T-helper 2 cell treated with Interferon-gamma antibody and Interleukin-4, amounts not matched to agents 5 μg/mL and 100 μg/mL, for 36 hours (primary cell): ENCODE measurements around the gene ACTN3.

Experiments
- DNase-seq: peaks from one replicate; pipeline ENCODE4 v3.0.0; 2021; ENCODE audit warnings: low spot score
- H3K27ac Mint-ChIP-seq: one replicate; pipeline ENCODE4 v1.8.0; 2021; ENCODE audit warnings: mild to moderate bottlenecking, mixed read lengths
- H3K27me3 Mint-ChIP-seq: one replicate; pipeline ENCODE4 v1.8.0; 2021; ENCODE audit warnings: low read depth, mixed read lengths
- H3K36me3 Mint-ChIP-seq: one replicate; pipeline ENCODE4 v1.8.0; 2021; ENCODE audit warnings: low read depth, mixed read lengths
- H3K4me1 Mint-ChIP-seq: one replicate; pipeline ENCODE4 v1.8.0; 2021; ENCODE audit warnings: low read depth, mixed read lengths
- H3K4me3 Mint-ChIP-seq: one replicate; pipeline ENCODE4 v1.8.0; 2022; ENCODE audit warnings: mild to moderate bottlenecking, moderate library complexity, mixed read lengths
- H3K9me3 Mint-ChIP-seq: one replicate; pipeline ENCODE4 v1.8.0; 2021; ENCODE audit warnings: mixed read lengths

The ACTN3 gene

GRCh38 chr11:66549696-66550095 lies 3.0 kb downstream of the ACTN3 start:
- DNase-seq: no peak
- H3K4me3 Mint-ChIP-seq: no peak overlapping the region
- H3K4me1 Mint-ChIP-seq: peaks cover 2% of the 10 kb centered on the region
- no peaks in the 10 kb centered on the region for H3K36me3 Mint-ChIP-seq
- peaks cover 14% of the 10 kb centered on the region for H3K27me3 Mint-ChIP-seq
- H3K27ac Mint-ChIP-seq: no peak overlapping the region
- H3K9me3 Mint-ChIP-seq: no peaks in the 10 kb centered on the region

GRCh38 chr11:66550887-66551286 lies 4.2 kb downstream of the ACTN3 start:
- no peak overlapping the region for H3K4me3 Mint-ChIP-seq
- H3K36me3 Mint-ChIP-seq: no peaks in the 10 kb centered on the region
- peaks cover 14% of the 10 kb centered on the region for H3K27me3 Mint-ChIP-seq
- DNase-seq: no peak
- no peaks in the 10 kb centered on the region for H3K9me3 Mint-ChIP-seq
- H3K4me1 Mint-ChIP-seq: no peaks in the 10 kb centered on the region
- H3K27ac Mint-ChIP-seq: no peak overlapping the region

GRCh38 chr11:66554602-66555001 lies 7.9 kb downstream of the ACTN3 start:
- H3K4me1 Mint-ChIP-seq: no peaks in the 10 kb centered on the region
- no peaks in the 10 kb centered on the region for H3K36me3 Mint-ChIP-seq
- DNase-seq: no peak
- no peak overlapping the region for H3K27ac Mint-ChIP-seq
- no peaks in the 10 kb centered on the region for H3K9me3 Mint-ChIP-seq
- H3K27me3 Mint-ChIP-seq: peaks cover 12% of the 10 kb centered on the region
- H3K4me3 Mint-ChIP-seq: no peak overlapping the region

DNA sequence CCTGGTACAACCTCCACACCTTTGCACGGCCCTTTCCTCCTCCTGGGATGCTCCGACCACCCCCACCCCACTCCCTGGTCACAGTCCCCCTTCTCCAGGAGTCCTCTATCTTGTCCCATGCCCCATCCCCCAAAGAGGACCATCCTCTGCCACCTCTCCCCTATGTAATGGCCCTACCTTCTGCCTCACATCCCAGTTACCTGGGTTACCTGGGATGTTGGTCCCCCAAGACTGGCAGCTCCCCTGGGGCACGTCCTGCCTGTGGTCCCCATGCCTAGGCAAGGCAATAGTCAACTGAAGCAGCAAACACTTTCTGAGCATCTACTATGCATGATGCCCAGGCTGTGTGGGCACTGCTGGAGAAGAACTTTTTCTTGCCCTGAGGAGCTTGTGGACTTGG lies 8.7 kb downstream of the ACTN3 start:
- no peak for DNase-seq
- Mint-ChIP-seq H3K36me3 (no peaks in the 10 kb centered on the region), H3K27ac (no peak overlapping the region), H3K4me1 (no peaks in the 10 kb centered on the region), H3K27me3 (peaks cover 8% of the 10 kb centered on the region), H3K9me3 (no peaks in the 10 kb centered on the region), H3K4me3 (no peak overlapping the region)

- Mint-ChIP-seq H3K4me1 (no peaks in the 10 kb centered on the region), H3K36me3 (no peaks in the 10 kb centered on the region), H3K27ac (no peak overlapping the region), H3K9me3 (no peaks in the 10 kb centered on the region), H3K27me3 (peaks cover 8% of the 10 kb centered on the region), H3K4me3 (no peak overlapping the region)
- no peak for DNase-seq
Observed at GRCh38 chr11:66556086-66556485, 9.4 kb downstream of the ACTN3 start.

DNA sequence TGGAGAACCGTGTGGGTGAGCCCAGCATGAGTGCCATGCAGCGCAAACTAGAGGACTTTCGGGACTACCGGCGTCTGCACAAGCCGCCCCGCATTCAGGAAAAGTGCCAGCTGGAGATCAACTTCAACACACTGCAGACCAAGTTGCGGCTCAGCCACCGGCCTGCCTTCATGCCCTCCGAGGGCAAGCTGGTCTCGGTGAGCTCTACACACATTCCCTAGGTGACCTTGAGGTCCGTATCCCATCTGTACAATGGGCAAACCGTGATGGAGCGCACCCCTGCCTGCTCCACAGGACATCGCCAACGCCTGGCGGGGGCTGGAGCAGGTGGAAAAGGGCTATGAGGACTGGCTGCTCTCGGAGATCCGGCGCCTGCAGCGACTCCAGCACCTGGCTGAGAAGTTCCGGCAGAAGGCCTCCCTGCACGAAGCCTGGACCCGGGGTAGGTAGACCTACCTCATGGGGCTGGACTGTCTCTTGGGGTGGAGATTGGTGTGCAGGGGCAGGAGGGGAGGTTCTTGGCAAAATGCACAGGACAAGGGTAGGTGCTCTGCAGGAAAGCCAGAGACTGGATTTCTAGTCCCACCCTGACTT lies 11.1 kb downstream of the ACTN3 start:
- Mint-ChIP-seq H3K4me3 (no peak overlapping the region), H3K9me3 (no peaks in the 10 kb centered on the region), H3K36me3 (no peaks in the 10 kb centered on the region), H3K27me3 (peaks cover 8% of the 10 kb centered on the region), H3K4me1 (no peaks in the 10 kb centered on the region), H3K27ac (no peak overlapping the region)
- no peak for DNase-seq

DNA sequence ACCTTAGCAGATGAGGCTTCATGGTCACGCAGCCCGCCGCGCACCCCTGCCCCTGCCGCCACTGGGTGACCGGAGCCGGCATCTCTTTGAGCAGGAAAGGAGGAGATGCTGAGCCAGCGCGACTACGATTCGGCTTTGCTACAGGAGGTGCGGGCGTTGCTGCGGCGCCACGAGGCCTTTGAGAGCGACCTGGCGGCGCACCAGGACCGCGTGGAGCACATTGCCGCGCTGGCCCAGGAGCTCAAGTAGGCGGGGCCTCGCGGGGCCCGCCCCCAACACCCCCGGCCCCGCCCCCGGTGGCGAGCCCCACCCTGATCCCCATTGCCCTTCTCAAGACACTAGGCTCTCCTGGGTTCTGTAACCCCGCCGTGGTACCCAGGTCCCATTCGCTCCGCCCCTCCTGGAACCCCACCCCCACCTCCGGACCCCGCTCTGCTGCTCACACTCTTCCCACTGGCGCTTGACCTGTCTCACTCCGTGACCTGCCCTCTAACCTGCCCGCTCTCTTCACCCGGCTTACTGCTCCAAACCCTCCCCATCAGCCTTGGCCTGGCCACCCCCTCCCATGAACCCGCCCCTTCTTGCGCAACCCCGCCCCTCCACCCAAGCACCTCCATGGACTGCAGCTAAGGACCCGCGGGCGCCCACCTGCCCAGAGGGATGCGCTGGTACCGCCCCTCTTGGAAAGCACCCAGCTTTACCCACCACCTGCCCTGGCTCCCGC lies 12.6 kb downstream of the ACTN3 start:
- Mint-ChIP-seq H3K4me3 (no peak overlapping the region), H3K36me3 (no peaks in the 10 kb centered on the region), H3K9me3 (no peaks in the 10 kb centered on the region), H3K4me1 (no peaks in the 10 kb centered on the region), H3K27me3 (peaks cover 8% of the 10 kb centered on the region), H3K27ac (no peak overlapping the region)
- DNase-seq: no peak

DNA sequence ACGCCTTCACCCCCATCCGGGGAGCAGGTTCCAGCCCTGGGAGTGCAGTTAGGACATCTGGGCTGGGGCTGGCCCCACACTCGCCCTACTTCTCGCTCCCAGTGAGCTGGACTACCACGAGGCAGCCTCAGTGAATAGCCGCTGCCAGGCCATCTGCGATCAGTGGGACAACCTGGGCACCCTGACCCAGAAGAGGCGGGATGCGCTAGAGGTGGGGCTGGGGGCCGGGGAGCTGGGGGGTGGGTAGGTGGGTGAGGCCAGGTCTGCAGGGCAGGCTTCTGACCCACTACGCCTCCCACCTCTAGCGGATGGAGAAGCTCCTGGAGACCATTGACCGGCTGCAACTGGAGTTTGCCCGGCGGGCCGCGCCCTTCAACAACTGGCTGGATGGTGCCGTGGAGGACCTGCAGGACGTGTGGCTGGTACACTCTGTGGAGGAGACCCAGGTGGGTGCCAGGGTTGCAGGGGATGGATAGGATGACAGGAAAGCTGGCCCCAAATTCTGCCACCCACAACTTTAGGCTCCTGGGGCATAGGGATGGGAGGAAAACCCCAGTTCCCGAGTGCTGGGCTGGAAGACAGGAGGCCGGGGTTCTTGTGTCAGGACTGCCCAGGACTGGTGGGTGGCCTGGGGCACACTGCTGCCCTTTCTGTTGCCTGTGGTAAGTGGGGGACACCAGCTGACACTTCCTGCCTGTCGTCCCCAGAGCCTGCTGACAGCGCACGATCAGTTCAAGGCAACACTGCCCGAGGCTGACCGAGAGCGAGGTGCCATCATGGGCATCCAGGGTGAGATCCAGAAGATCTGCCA lies 13.4 kb downstream of the ACTN3 start:
- H3K27me3 Mint-ChIP-seq: peaks cover 8% of the 10 kb centered on the region
- no peaks in the 10 kb centered on the region for H3K9me3 Mint-ChIP-seq
- no peaks in the 10 kb centered on the region for H3K36me3 Mint-ChIP-seq
- no peak overlapping the region for H3K4me3 Mint-ChIP-seq
- DNase-seq: no peak
- no peak overlapping the region for H3K27ac Mint-ChIP-seq
- no peaks in the 10 kb centered on the region for H3K4me1 Mint-ChIP-seq

GRCh38 chr11:66561178-66561974 lies 14.7 kb downstream of the ACTN3 start:
- H3K4me1 Mint-ChIP-seq: no peaks in the 10 kb centered on the region
- H3K4me3 Mint-ChIP-seq: no peak overlapping the region
- DNase-seq: no peak
- no peak overlapping the region for H3K27ac Mint-ChIP-seq
- H3K36me3 Mint-ChIP-seq: no peaks in the 10 kb centered on the region
- H3K9me3 Mint-ChIP-seq: no peaks in the 10 kb centered on the region
- peaks cover 13% of the 10 kb centered on the region for H3K27me3 Mint-ChIP-seq

DNA sequence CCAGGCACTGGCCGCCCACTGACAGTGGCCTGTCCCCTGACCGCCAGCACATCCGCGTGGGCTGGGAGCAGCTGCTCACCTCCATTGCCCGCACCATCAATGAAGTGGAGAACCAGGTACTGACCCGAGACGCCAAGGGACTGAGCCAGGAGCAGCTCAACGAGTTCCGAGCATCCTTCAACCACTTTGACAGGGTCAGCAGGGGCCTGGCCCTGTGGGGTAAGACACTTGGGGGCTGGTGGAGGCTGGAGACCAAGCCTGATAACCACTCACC lies 15.2 kb downstream of the ACTN3 start:
- no peak for DNase-seq
- H3K36me3 Mint-ChIP-seq: no peaks in the 10 kb centered on the region
- H3K4me3 Mint-ChIP-seq: no peak overlapping the region
- peaks cover 15% of the 10 kb centered on the region for H3K27me3 Mint-ChIP-seq
- no peak overlapping the region for H3K27ac Mint-ChIP-seq
- no peaks in the 10 kb centered on the region for H3K9me3 Mint-ChIP-seq
- H3K4me1 Mint-ChIP-seq: no peaks in the 10 kb centered on the region

DNA sequence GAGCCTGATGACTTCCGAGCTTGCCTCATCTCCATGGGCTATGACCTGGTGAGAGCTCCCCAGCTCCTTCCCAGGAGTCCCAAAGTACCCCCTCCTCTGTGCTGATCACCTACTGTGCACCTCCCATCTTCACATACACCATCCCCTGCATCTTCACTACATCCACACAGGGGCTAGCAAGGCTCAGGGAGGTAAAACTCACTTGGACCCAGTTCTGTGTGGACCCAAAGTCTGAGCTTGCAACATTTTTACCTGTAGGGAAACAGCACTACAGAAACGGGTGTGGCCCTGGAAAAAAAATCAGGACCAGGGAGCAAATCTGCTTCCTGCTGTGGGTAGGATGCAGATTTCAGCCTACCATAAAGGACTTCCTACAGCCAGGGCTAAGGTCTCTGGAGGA lies 15.6 kb downstream of the ACTN3 start:
- H3K36me3 Mint-ChIP-seq: no peaks in the 10 kb centered on the region
- no peak overlapping the region for H3K4me3 Mint-ChIP-seq
- DNase-seq: no peak
- no peak overlapping the region for H3K27ac Mint-ChIP-seq
- H3K27me3 Mint-ChIP-seq: peaks cover 17% of the 10 kb centered on the region
- no peaks in the 10 kb centered on the region for H3K9me3 Mint-ChIP-seq
- H3K4me1 Mint-ChIP-seq: no peaks in the 10 kb centered on the region

DNA sequence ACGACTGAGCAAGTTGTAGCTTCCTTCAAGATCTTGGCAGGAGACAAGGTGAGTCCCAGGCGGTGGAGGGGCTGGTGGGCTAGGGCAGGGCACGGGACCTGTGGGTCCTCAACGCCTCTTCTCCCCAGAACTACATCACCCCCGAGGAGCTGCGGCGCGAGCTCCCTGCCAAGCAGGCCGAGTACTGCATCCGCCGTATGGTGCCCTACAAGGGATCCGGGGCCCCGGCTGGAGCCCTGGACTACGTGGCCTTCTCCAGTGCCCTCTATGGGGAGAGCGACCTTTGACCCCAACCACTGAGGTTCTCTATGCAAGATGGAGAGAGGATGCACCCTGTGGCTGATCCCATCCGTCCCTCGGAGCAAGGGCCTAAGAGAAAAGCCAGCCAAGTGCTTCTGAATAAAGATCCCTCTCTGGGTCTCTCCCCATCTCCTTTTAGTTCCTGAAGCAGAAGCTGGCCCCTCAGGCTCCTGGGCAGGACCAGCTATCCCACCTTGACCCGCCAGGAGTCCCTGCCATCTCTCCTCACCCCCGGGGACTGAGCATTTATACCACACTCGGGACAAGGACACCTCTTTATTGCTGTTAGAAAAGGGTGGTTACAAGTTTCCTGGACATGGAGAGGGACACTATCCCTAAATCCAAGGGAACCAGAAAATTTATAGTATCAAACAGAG lies 16.3 kb downstream of the ACTN3 start:
- H3K4me1 Mint-ChIP-seq: no peaks in the 10 kb centered on the region
- H3K27me3 Mint-ChIP-seq: peaks cover 23% of the 10 kb centered on the region
- DNase-seq: no peak
- no peaks in the 10 kb centered on the region for H3K36me3 Mint-ChIP-seq
- H3K27ac Mint-ChIP-seq: no peak overlapping the region
- H3K4me3 Mint-ChIP-seq: no peak overlapping the region
- no peaks in the 10 kb centered on the region for H3K9me3 Mint-ChIP-seq

- H3K9me3 Mint-ChIP-seq: no peaks in the 10 kb centered on the region
- H3K27ac Mint-ChIP-seq: no peak overlapping the region
- DNase-seq: no peak
- H3K4me1 Mint-ChIP-seq: peaks cover 2% of the 10 kb centered on the region
- H3K27me3 Mint-ChIP-seq: peaks cover 24% of the 10 kb centered on the region
- H3K36me3 Mint-ChIP-seq: no peaks in the 10 kb centered on the region
- no peak overlapping the region for H3K4me3 Mint-ChIP-seq
Observed at GRCh38 chr11:66563832-66564231, 17.1 kb downstream of the ACTN3 start.
